Measurements from ENCODE around the gene MBD3L3.
"Not testable (repeated sequence)": the region's sequence is repeated elsewhere in the genome, so short reads cannot be mapped to it uniquely, and the experiment has no call there.

GRCh38 chr19:7021331-7021730 is 37.1 kb downstream of the MBD3L3 start, which contains the start of gene MBD3L2B:
- TF ChIP-seq, protein P1, sequence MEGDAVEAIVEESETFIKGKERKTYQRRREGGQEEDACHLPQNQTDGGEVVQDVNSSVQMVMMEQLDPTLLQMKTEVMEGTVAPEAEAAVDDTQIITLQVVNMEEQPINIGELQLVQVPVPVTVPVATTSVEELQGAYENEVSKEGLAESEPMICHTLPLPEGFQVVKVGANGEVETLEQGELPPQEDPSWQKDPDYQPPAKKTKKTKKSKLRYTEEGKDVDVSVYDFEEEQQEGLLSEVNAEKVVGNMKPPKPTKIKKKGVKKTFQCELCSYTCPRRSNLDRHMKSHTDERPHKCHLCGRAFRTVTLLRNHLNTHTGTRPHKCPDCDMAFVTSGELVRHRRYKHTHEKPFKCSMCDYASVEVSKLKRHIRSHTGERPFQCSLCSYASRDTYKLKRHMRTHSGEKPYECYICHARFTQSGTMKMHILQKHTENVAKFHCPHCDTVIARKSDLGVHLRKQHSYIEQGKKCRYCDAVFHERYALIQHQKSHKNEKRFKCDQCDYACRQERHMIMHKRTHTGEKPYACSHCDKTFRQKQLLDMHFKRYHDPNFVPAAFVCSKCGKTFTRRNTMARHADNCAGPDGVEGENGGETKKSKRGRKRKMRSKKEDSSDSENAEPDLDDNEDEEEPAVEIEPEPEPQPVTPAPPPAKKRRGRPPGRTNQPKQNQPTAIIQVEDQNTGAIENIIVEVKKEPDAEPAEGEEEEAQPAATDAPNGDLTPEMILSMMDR (conservative IDR thresholded peaks at IDR 0.05) = not testable (repeated sequence)
- not testable (repeated sequence) for TF ChIP-seq ZFX (IDR thresholded peaks at IDR 0.05)
